ENCODE measurements around the gene NEURL4.

Gene NEURL4

GRCh38 chr17:7352910-7353635 lies 23.9 kb upstream of the NEURL4 start:
- TF ChIP-seq SNAI2 (CRISPR knock-in tag; IDR thresholded peaks at IDR 0.05), result no peak
- no peak for TF ChIP-seq ISL1 (CRISPR knock-in tag; IDR thresholded peaks at IDR 0.05)
- no peak for TF ChIP-seq TCF4 (CRISPR knock-in tag; IDR thresholded peaks at IDR 0.05; ENCODE audit: borderline replicate concordance)
- TF ChIP-seq ZNF8 (CRISPR knock-in tag; IDR thresholded peaks at IDR 0.05), result no peak
- no peak for ATAC-seq

DNA sequence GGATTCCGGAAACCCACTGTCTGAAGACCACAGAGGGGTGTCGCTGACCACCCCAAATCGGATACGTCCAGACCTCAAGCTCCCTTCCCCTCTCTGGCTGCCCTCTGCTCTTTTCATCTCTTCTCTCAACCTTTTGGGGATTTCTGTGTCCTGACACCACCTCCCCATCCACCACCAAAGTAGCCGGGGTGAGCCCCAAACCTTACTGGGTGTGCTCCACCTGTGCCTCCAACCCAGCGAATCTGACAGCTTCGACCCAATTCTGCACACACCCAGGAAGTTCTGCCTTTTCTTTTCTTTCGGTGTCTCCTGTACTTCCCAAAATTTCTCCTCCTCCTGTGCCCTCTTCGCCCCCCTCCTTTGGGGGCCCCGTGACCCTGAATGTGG lies 23.4 kb upstream of the NEURL4 start:
- TF ChIP-seq TOX (CRISPR knock-in tag; IDR thresholded peaks at IDR 0.05; ENCODE audit: borderline replicate concordance) (no peak), BACH2 (CRISPR knock-in tag; IDR thresholded peaks at IDR 0.05; ENCODE audit: borderline replicate concordance) (no peak), ZNF565 (CRISPR knock-in tag; conservative IDR thresholded peaks at IDR 0.05; ENCODE audit: low read depth) (no peak), CSDC2 (CRISPR knock-in tag; IDR thresholded peaks at IDR 0.05) (no peak), ZFP3 (CRISPR knock-in tag; IDR thresholded peaks at IDR 0.05) (no peak), OSR1 (CRISPR knock-in tag; IDR thresholded peaks at IDR 0.05) (no peak), ESRRG (CRISPR knock-in tag; IDR thresholded peaks at IDR 0.05) (no peak), ZNF8 (CRISPR knock-in tag; IDR thresholded peaks at IDR 0.05) (no peak), TCF4 (CRISPR knock-in tag; IDR thresholded peaks at IDR 0.05; ENCODE audit: borderline replicate concordance) (no peak), ZFP30 (CRISPR knock-in tag; IDR thresholded peaks at IDR 0.05) (no peak), POU6F1 (CRISPR knock-in tag; IDR thresholded peaks at IDR 0.05; ENCODE audit: borderline replicate concordance, low read depth) (no peak), GLIS3 (CRISPR knock-in tag; IDR thresholded peaks at IDR 0.05) (no peak), ARNTL (CRISPR knock-in tag; IDR thresholded peaks at IDR 0.05; ENCODE audit: borderline replicate concordance, low read depth) (no peak), RARB (CRISPR knock-in tag; IDR thresholded peaks at IDR 0.05) (no peak), PPARA (CRISPR knock-in tag; IDR thresholded peaks at IDR 0.05; ENCODE audit: borderline replicate concordance) (no peak), SNAI2 (CRISPR knock-in tag; IDR thresholded peaks at IDR 0.05) (no peak)
- TF ChIP-seq, protein P1, sequence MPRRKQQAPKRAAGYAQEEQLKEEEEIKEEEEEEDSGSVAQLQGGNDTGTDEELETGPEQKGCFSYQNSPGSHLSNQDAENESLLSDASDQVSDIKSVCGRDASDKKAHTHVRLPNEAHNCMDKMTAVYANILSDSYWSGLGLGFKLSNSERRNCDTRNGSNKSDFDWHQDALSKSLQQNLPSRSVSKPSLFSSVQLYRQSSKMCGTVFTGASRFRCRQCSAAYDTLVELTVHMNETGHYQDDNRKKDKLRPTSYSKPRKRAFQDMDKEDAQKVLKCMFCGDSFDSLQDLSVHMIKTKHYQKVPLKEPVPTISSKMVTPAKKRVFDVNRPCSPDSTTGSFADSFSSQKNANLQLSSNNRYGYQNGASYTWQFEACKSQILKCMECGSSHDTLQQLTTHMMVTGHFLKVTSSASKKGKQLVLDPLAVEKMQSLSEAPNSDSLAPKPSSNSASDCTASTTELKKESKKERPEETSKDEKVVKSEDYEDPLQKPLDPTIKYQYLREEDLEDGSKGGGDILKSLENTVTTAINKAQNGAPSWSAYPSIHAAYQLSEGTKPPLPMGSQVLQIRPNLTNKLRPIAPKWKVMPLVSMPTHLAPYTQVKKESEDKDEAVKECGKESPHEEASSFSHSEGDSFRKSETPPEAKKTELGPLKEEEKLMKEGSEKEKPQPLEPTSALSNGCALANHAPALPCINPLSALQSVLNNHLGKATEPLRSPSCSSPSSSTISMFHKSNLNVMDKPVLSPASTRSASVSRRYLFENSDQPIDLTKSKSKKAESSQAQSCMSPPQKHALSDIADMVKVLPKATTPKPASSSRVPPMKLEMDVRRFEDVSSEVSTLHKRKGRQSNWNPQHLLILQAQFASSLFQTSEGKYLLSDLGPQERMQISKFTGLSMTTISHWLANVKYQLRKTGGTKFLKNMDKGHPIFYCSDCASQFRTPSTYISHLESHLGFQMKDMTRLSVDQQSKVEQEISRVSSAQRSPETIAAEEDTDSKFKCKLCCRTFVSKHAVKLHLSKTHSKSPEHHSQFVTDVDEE (CRISPR knock-in tag; IDR thresholded peaks at IDR 0.05), result no peak
- TF ChIP-seq, protein P2, sequence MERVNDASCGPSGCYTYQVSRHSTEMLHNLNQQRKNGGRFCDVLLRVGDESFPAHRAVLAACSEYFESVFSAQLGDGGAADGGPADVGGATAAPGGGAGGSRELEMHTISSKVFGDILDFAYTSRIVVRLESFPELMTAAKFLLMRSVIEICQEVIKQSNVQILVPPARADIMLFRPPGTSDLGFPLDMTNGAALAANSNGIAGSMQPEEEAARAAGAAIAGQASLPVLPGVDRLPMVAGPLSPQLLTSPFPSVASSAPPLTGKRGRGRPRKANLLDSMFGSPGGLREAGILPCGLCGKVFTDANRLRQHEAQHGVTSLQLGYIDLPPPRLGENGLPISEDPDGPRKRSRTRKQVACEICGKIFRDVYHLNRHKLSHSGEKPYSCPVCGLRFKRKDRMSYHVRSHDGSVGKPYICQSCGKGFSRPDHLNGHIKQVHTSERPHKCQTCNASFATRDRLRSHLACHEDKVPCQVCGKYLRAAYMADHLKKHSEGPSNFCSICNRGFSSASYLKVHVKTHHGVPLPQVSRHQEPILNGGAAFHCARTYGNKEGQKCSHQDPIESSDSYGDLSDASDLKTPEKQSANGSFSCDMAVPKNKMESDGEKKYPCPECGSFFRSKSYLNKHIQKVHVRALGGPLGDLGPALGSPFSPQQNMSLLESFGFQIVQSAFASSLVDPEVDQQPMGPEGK (CRISPR knock-in tag; IDR thresholded peaks at IDR 0.05; ENCODE audit: borderline replicate concordance), result no peak
- no peak for ATAC-seq

DNA sequence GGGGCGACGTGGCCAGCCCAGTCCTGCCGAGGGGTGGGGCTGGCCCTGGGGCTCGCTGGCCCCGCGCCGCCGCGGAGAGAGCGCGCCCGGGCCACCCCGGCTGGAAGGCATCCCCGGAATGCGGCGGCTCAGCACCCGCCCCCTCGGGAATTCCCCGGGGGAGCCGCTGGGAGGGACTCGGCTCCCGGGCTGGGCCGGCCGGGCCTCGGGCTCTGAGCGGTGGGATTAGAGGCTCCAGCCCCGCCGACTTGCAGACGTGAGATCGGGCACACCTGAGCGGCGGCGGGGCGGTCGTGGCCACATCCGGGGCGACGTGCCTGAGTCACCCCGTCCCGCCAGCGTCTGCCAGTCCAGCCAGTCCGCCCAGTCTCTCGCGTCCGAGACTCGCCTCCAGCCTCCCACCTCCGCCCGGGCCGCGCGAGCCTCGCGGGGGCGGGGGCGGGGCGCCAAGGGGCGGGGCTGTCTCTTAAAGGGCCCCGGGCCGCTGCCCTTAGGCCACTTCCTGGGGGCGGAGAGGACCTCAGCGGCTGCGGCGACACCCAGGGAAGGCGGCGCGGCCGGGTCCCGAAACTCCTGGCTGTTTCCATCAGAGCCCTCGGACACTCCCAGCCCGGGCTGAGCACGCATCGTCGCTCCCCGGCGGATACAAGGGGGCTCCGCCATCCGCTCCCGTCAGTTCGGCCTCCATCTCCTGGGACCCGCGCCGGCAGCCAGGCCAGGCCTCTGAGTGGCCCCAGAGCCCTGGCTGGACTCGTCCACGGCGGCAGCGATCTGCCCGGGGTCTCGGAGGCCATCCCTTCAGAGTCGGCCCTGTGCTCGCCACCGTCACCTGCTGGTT lies 22.7 kb upstream of the NEURL4 start, which contains the start of gene KCTD11:
Gene KCTD11, plus strand, starts transcription at position 498 of the 838 bp plus-strand sequence.
- TF ChIP-seq ZFP3 (CRISPR knock-in tag; IDR thresholded peaks at IDR 0.05) (0 out of 2 replicates have a peak, but pooled peaks have one; percentile 45), SNAI2 (CRISPR knock-in tag; IDR thresholded peaks at IDR 0.05) (no peak)
- ATAC-seq, result peak; percentile 73

- TF ChIP-seq OSR1 (CRISPR knock-in tag; IDR thresholded peaks at IDR 0.05) (no peak), ZNF8 (CRISPR knock-in tag; IDR thresholded peaks at IDR 0.05) (no peak), TCF4 (CRISPR knock-in tag; IDR thresholded peaks at IDR 0.05; ENCODE audit: borderline replicate concordance) (no peak), ZFP30 (CRISPR knock-in tag; IDR thresholded peaks at IDR 0.05) (no peak), SNAI2 (CRISPR knock-in tag; IDR thresholded peaks at IDR 0.05) (no peak), ISL1 (CRISPR knock-in tag; IDR thresholded peaks at IDR 0.05) (no peak), ZFP3 (CRISPR knock-in tag; IDR thresholded peaks at IDR 0.05) (no peak), POU6F1 (CRISPR knock-in tag; IDR thresholded peaks at IDR 0.05; ENCODE audit: borderline replicate concordance, low read depth) (no peak)
- TF ChIP-seq, protein P3, sequence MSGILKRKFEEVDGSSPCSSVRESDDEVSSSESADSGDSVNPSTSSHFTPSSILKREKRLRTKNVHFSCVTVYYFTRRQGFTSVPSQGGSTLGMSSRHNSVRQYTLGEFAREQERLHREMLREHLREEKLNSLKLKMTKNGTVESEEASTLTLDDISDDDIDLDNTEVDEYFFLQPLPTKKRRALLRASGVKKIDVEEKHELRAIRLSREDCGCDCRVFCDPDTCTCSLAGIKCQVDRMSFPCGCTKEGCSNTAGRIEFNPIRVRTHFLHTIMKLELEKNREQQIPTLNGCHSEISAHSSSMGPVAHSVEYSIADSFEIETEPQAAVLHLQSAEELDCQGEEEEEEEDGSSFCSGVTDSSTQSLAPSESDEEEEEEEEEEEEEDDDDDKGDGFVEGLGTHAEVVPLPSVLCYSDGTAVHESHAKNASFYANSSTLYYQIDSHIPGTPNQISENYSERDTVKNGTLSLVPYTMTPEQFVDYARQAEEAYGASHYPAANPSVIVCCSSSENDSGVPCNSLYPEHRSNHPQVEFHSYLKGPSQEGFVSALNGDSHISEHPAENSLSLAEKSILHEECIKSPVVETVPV (CRISPR knock-in tag; IDR thresholded peaks at IDR 0.05), result no peak
- TF ChIP-seq, protein P4, sequence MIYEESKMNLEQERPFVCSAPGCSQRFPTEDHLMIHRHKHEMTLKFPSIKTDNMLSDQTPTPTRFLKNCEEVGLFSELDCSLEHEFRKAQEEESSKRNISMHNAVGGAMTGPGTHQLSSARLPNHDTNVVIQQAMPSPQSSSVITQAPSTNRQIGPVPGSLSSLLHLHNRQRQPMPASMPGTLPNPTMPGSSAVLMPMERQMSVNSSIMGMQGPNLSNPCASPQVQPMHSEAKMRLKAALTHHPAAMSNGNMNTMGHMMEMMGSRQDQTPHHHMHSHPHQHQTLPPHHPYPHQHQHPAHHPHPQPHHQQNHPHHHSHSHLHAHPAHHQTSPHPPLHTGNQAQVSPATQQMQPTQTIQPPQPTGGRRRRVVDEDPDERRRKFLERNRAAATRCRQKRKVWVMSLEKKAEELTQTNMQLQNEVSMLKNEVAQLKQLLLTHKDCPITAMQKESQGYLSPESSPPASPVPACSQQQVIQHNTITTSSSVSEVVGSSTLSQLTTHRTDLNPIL (CRISPR knock-in tag; IDR thresholded peaks at IDR 0.05; ENCODE audit: low read depth), result no peak
- no peak for ATAC-seq
Measured at GRCh38 chr17:7348478-7349242, 19.5 kb upstream of the NEURL4 start.
